PC-3 (cell line): Measurements from ENCODE around the gene DDX54. TPM values are rescaled to one million over a fixed set of nuclear protein-coding genes. Genes with fewer than 3 reads are reported as not detected.

Experiments
- ATAC-seq: fragments of 200-7000 bp; cut with Tn5 transposase; 2 replicates; pipeline ENCODE4 v1.9.1; 2020; ENCODE audit warnings: mild to moderate bottlenecking, moderate library complexity
- BruUV-seq: library from RNA; stranded (reverse); fragments of 400-500 nt; replicated peaks from 2 replicates; lab custom pipeline; 2021; lab: Mats Ljungman, UMichigan
- CTCF ChIA-PET: fragments of 300-600 bp; sonication (Branson Sonifier 250); formaldehyde crosslinking; loops from one replicate; lab custom pipeline; 2022; ENCODE audit warnings: antibody characterized with exemption; lab: Charles Lee
- POLR2A ChIA-PET: fragments of 300-600 bp; sonication (Branson Sonifier 250); formaldehyde crosslinking; loops from one replicate; lab custom pipeline; 2022; ENCODE audit warnings: antibody characterized with exemption; ENCODE audit not compliant: unreplicated experiment; lab: Charles Lee
- DNase-seq: peaks from one replicate; pipeline ENCODE4 v3.0.0-alpha.2; 2015
- H2AFZ ChIP-seq: fragments of 300-600 bp; sonication (generic); 2 replicates; pipeline ENCODE4 v1.6.0; 2016; ENCODE audit warnings: antibody characterized with exemption, low read length
- H3F3A ChIP-seq: fragments of 300-600 bp; sonication (generic); one replicate; pipeline ENCODE4 v1.6.0; 2017; ENCODE audit warnings: antibody characterized with exemption, low read length, control low read depth, mild to moderate bottlenecking; ENCODE audit not compliant: unreplicated experiment
- H3K27ac ChIP-seq: fragments of 300-600 bp; sonication (generic); 2 replicates; pipeline ENCODE4 v1.5.1; 2016; ENCODE audit warnings: mild to moderate bottlenecking, low read length
- H3K27me3 ChIP-seq: fragments of 300-600 bp; sonication (generic); 2 replicates; pipeline ENCODE4 v1.6.1; 2016; ENCODE audit warnings: low read length, mixed read lengths
- H3K36me3 ChIP-seq: fragments of 300-600 bp; sonication (generic); 2 replicates; pipeline ENCODE4 v1.6.1; 2016; ENCODE audit warnings: low read depth, mixed run types, low read length, mixed read lengths
- H3K4me1 ChIP-seq: fragments of 300-600 bp; sonication (generic); 2 replicates; pipeline ENCODE4 v1.5.1; 2016; ENCODE audit warnings: low read length; ENCODE audit not compliant: insufficient read depth
- H3K4me2 ChIP-seq: fragments of 300-600 bp; sonication (generic); 2 replicates; pipeline ENCODE4 v1.6.0; 2016; ENCODE audit warnings: low read length
- H3K4me3 ChIP-seq: fragments of 300-600 bp; sonication (generic); 2 replicates; pipeline ENCODE4 v1.5.1; 2016; ENCODE audit warnings: mild to moderate bottlenecking, low read length, mixed read lengths
- H3K79me2 ChIP-seq: fragments of 300-600 bp; sonication (generic); 2 replicates; pipeline ENCODE4 v1.6.1; 2017; ENCODE audit warnings: low read length, mixed read lengths
- H3K9ac ChIP-seq: fragments of 300-600 bp; sonication (generic); 2 replicates; pipeline ENCODE4 v1.6.0; 2016; ENCODE audit warnings: mild to moderate bottlenecking, low read length
- H3K9me2 ChIP-seq: fragments of 300-600 bp; sonication (generic); replicated peaks from 2 replicates; pipeline ENCODE4 v1.6.1; 2016; ENCODE audit warnings: mixed run types, low read length, mixed read lengths
- H3K9me3 ChIP-seq: fragments of 300-600 bp; sonication (generic); 2 replicates; pipeline ENCODE4 v1.6.1; 2016; ENCODE audit warnings: low read length, mixed read lengths
- H4K20me1 ChIP-seq: fragments of 300-600 bp; sonication (generic); 2 replicates; pipeline ENCODE4 v1.6.1; 2016; ENCODE audit warnings: low read length, mixed read lengths
- CTCF ChIP-seq: fragments of 300-600 bp; sonication (generic); conservative IDR thresholded peaks from 2 replicates; pipeline ENCODE4 v1.5.1; 2017; ENCODE audit warnings: antibody characterized with exemption, low read depth, mild to moderate bottlenecking, low read length
- EZH2 ChIP-seq: fragments of 300-600 bp; sonication (generic); IDR thresholded peaks from one replicate; pipeline ENCODE4 v1.6.1; 2017; ENCODE audit warnings: antibody characterized with exemption, mild to moderate bottlenecking, low read length; ENCODE audit not compliant: unreplicated experiment
- EZH2phosphoT487 ChIP-seq: fragments of 300-600 bp; sonication (generic); IDR thresholded peaks from 2 replicates; pipeline ENCODE4 v1.6.1; 2018; ENCODE audit warnings: mild to moderate bottlenecking, antibody characterized with exemption, low read length, borderline replicate concordance
- intact Hi-C: fragments of 100-400 bp; cut with micrococcal nuclease; formaldehyde crosslinking; loops from 2 replicates; pipeline ENCODE4 v1.9.0; 2023
- total RNA-seq: library from RNA; depleted of rRNA; stranded (reverse); fragments of >200 nt; gene quantifications from 2 replicates; pipeline ENCODE4 v1.2.3, GENCODE V29; 2014

Gene DDX54
- total RNA-seq, 1 experiment from 2014 or later = 158 TPM

GRCh38 chr12:113162102-113163029 is 22.9 kb downstream of the DDX54 start:
- H3K9me2 ChIP-seq = no peaks in the 10 kb centered on the region
- POLR2A ChIA-PET = interaction anchor here (0.5 kb wide), 1 partner anchor 61 kb away, joined by 7 read pairs; no protein-coding TSS in a partner anchor
- intact Hi-C loops = no loop called here
- no peaks in the 10 kb centered on the region for H3K9me3 ChIP-seq
- DNase-seq (peak; percentile 49), ATAC-seq (peak; percentile 52)
- no peak overlapping the region for H3K9ac ChIP-seq
- H3K4me1 ChIP-seq = peaks cover 9% of the 10 kb centered on the region
- no peaks in the 10 kb centered on the region for H3K79me2 ChIP-seq
- H3K4me2 ChIP-seq = no peak overlapping the region
- CTCF ChIA-PET = no interaction called here
- no peak overlapping the region for H3K27ac ChIP-seq
- no peaks in the 10 kb centered on the region for H3K27me3 ChIP-seq
- H3K36me3 ChIP-seq = peaks cover 82% of the 10 kb centered on the region
- H3K4me3 ChIP-seq = no peak overlapping the region
- no peak for TF ChIP-seq EZH2
- TF ChIP-seq CTCF = no peak
- TF ChIP-seq EZH2phosphoT487 = no peak
- peaks cover 15% of the 10 kb centered on the region; the same call in 1 of the 2 replicates for H4K20me1 ChIP-seq
- BruUV-seq = no TSS peak
- no peaks in the 10 kb centered on the region for H3F3A ChIP-seq
- no peak overlapping the region for H2AFZ ChIP-seq

DNA sequence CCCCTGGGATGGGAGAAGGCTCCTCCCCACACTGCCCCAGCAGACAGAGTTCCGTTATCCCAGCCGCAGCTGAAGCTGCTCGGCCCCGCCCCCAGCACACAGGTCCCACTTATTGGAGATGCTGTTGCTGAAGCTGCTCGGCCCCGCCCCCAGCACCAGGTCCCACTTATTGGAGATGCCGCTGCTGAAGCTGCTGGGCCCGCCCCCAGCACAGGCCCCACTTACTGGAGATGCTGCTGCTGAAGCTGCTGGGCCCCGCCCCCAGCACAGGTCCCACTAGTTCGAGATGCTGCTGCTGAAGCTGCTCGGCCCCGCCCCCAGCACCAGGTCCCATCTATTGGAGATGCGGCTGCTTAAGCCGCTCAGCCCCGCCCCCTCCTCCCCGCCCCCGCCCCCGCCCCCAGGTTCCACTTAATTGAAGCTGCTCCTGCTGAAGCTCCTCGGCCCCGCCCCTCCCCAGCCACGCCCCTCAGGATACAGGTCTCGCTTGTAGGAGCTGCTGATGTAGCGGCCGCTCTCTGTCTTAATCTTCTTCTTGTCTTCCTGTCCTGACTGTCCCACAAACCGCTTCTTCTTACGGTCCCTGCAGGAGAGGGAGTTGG is 23.8 kb downstream of the DDX54 start:
- H3K9me3 ChIP-seq = no peaks in the 10 kb centered on the region
- no peak overlapping the region for H3K27ac ChIP-seq
- DNase-seq (peak; percentile 24), ATAC-seq (no peak)
- H3K79me2 ChIP-seq = no peaks in the 10 kb centered on the region
- intact Hi-C loops = no loop called here
- H3K4me2 ChIP-seq = no peak overlapping the region
- TF ChIP-seq EZH2 (no peak), CTCF (no peak), EZH2phosphoT487 (no peak)
- BruUV-seq = no TSS peak
- ChIA-PET CTCF (no interaction called here), POLR2A (no interaction called here)
- no peaks in the 10 kb centered on the region for H3F3A ChIP-seq
- H3K9ac ChIP-seq = no peak overlapping the region
- H2AFZ ChIP-seq = no peak overlapping the region
- peaks cover 76% of the 10 kb centered on the region for H3K36me3 ChIP-seq
- H3K4me3 ChIP-seq = no peak overlapping the region
- H4K20me1 ChIP-seq = peaks cover 15% of the 10 kb centered on the region; the same call in 1 of the 2 replicates
- no peaks in the 10 kb centered on the region for H3K27me3 ChIP-seq
- peaks cover 9% of the 10 kb centered on the region for H3K4me1 ChIP-seq
- H3K9me2 ChIP-seq = no peaks in the 10 kb centered on the region
